Stimulated activated CD8-positive, alpha-beta memory T cell treated with anti-CD3 and anti-CD28 coated beads, Interleukin-7, amount 100 ng/mL, for 4 hours (primary cell): ENCODE data around the gene TMEM134.

Experiments
- DNase-seq, 2 donors: peaks; one replicate each; pipeline ENCODE4 v3.0.0-alpha.2; 2020; ENCODE audit warnings: low read depth in 2 of 2

Gene TMEM134

DNA sequence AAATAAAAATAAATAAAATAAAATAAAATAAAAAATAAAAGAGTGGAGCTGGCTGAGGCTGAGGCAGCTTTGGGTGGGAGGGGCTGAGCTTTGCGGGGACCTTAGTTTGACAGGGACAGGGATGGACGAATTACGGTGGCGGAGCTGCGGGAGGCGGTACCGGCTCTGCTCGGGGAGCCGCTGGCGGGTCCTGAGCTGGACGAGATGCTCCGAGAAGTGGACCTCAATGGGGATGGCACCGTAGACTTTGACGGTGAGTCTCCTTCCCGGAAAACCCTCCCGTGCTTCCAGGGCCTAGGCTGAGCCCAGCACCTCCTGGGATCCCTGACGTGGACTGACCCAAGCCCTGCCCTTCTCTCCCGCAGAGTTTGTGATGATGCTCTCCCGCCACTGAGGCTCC, 10.8 kb downstream of the TMEM134 start:
- DNase-seq, result no peak

- no peak for DNase-seq
These were observed 11.6 kb downstream of the TMEM134 start for GRCh38 chr11:67457453-67457852.

DNA sequence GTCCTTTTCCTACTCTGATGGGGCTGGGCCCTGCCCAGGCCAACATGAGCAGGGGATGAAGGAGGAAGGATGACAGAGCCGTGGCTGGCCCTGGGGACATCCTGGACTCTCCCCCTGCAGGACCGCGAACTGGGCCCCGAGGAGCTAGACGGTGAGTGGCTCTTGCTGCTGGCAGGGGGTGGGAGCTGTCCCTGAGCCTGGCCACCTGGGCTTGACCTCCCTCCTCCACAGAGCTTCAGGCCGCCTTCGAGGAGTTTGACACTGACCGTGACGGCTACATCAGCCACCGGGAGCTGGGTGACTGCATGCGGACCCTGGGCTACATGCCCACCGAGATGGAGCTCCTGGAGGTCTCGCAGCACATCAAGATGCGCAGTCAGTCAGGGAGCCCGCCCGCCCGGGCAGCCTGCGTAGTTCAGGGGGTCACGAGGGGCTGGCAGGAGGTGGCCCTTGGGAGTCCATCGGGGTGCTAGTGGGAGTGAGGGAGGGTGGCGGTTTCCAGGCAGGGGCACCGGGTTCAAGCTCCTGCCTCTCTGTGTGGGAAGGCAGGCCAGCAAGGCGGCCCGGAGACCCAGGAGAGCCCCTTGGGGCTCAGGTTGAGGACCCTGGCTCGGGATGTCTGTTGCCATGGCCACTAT, 12.9 kb downstream of the TMEM134 start:
- DNase-seq, result no peak

GRCh38 chr11:67455054-67455453, 14.0 kb downstream of the TMEM134 start, which contains the start of gene CABP4:
TSS of gene CABP4 (plus strand) at chr11:67455354. CDS start at chr11:67455424, 70 bp downstream.
- DNase-seq, result no peak

- no peak for DNase-seq
These were observed 15.0 kb downstream of the TMEM134 start for GRCh38 chr11:67453816-67454732.

GRCh38 chr11:67452141-67452952, 16.7 kb downstream of the TMEM134 start, which contains the start of gene GPR152:
TSS of gene GPR152 (minus strand) at chr11:67452729. CDS start at chr11:67452724, 5 bp downstream.
- no peak for DNase-seq

DNA sequence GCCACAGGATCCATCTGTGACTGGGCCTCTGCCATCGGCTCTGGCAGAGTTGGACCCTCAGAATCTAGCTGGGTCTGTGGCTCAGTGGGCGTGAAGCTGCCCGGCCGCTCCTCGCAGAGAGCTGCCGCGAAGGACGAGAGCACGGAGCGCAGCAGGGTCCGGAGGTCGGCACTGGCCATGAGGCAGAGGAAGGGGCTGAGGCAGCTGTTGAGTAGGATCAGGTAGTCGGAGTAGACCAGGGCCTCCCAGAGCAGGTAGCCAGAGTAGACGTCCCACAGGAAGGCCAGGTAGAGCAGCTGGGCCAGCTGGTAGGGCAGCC, 17.4 kb downstream of the TMEM134 start:
- DNase-seq, result no peak

DNA sequence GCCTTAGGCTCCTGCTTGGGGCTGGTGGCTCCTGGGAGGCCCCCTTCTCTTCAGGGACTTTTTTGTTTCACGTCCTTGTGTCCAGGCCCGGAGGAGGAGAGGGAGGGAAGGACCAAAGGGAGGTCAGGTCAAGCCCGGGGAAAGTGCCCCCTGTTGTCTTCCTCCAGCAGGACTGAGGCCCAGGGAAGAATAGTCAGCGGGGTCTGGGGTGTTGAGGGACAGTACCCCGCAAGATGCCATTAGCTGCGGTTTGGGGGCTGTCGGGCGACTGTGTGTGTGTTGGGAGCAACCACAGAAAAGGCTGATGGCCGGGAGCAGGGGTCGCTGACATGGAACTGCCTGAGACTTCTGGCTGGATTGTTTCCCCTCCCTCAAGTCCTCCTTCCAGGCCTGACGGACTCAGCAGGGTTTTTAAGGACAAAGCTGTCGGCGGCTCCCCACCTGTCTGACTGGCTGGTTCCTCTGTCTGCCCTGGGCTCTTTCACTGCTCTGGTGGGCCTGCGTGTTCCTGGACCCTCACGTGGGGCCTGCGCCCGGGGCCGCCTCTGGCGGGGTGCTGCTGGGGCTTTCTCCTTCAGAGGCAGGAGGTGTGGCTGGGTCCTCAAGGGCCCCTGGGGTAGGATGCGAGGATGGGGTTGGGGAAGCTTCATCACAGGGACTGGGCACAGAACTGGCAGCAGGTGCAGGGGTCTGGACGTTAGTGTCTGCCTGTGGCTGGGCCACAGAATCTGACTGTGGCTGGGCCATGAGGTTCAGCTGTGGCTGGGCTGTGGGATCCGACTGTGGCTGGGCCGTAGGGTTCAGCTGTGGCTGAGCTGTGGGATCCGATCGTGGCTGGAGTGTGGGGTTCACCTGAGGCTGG, 18.0 kb downstream of the TMEM134 start:
- no peak for DNase-seq

DNA sequence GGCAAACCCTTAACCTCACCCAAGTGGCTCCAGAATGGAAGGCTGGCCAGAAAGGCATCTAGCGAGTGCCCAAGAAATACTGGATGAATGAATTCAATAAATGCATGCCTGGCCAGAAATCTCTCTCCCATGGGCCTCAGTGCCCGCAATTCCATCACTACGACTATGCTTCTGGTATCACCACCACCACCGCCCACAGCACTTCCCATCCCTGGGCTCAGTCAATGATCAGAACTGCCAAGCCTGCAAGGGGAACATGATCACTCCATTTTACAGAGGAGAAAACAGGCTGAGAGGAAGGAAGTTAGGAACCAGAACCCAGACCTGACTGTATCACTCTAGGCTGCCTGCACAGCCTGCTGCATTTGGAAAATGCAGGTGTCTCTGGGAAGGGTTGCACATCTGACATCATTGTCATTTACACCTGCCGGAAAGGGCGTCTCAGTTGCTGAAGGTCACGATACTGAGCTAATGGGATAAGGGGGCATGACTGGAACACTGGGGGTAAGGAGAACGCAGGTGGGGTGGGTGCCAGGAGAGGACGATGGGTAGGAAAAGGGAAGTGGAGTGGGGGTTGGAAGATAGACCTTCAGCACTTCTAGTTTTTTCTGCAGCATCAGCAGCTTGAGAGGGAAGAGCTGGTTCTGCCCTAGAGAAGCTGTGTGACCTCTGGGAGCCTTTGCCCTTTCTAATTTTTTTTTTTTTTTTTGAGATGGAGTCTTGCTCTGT, 19.8 kb downstream of the TMEM134 start:
- DNase-seq, result no peak

DNA sequence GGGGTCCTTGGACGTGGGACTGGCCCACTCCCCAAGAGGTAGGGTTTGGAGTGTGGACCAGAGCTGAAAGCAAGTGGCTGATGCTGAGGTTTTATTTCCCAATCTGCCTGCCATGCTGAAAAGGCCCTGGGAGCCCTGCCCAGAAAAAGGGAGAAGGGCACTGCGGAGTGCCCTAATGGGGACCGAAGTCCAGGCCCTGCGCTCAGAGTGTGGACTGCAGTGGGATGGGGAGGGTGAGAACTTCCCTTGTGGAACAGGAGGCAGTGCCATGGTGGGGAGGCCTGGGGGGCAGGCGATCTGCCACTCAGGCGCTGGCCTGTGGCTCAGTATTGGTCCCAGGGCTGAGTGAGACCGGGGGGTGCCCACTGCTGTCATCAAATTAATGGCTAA, 20.8 kb downstream of the TMEM134 start:
- no peak for DNase-seq

- no peak for DNase-seq
These were observed 23.5 kb downstream of the TMEM134 start for GRCh38 chr11:67445515-67445914.

DNA sequence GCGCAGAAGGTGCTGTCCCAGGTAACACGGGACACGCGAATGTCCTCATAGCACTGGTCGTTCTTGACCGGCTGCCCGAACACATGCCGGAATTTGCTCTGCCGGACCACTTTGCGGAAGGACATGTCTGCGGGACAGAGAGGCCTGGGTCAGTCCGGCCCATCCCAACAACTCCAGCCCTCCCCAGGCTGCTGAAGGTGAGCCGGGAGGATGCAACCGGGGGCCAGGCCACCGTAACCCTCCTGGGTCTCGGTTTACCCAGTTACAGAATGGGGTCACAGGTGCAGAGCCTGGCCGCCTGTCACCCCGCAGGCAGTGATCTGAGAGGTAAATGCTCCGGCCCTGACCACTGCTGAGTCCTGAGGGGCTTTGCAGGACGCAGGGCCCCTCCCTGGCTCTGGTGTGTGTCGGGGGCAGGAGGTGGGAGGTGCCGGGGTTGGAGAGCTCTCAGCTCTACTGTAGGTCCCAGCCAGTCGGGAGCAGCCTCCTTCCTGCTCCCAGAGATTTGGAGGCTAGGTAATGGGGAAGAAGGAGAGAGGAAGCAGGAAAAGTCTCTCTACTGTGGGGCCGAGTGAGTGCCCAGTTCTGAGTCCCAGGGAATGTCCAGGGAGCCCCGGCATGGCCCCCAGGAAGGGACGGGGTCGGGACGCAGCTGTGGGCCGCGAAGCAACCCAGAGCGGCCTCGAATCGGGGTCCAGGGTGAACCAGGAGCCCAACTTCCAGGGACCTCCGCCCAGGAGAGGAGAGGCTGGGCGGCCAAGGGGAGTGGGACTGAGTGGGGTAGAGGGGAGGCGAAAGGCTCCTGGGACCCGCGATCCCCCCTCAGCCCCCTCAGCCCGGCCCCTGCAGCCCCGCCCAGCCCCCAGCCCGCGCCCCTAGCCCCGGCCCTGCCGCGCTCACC, 26.3 kb downstream of the TMEM134 start:
- no peak for DNase-seq

GRCh38 chr11:67441731-67442351, 27.2 kb downstream of the TMEM134 start:
- DNase-seq, result no peak

GRCh38 chr11:67441098-67441563, 27.9 kb downstream of the TMEM134 start:
- DNase-seq, result no peak

DNA sequence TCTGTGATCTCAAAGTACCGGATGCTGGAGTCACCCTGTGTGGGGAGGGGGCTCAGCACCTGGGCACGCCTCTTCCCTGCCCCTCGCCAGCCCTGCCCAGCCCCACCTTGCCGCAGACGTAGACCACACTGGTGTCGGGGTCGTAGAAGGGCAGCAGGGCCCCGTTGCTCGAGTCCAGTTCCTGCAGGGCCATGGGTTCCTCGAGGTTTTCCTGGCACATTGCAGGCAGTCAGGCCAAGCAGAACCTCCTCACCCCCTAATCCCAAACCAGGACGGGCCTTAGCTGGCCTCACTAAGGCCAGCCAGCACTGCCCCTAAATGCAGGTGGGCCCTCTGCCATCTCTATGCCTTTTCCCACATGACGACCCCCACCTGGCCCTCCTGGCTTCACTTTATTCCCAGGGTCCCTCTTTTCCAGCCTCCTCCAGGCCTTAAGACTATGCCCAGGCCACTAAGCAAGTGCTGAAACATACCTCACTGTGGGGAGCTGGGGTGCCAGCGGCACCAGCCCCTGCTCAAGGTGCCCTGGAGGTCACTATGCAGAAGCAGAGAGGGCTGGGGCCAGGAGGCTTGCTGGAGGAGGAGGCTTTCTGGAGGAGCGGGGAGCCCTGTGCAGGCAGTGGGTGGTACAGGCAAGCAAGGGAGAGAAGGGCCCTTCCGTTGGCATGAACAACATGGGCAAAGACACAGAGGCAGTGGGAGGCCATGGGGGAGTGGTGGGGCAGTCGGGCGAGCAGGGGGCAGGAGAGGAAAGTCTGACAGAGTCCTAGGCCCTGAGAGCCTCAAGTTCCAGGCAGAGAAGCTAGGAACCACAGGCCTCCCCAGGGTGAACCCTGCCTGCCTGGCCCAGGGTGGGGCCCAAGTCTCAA, 28.6 kb downstream of the TMEM134 start:
- DNase-seq, result no peak

DNA sequence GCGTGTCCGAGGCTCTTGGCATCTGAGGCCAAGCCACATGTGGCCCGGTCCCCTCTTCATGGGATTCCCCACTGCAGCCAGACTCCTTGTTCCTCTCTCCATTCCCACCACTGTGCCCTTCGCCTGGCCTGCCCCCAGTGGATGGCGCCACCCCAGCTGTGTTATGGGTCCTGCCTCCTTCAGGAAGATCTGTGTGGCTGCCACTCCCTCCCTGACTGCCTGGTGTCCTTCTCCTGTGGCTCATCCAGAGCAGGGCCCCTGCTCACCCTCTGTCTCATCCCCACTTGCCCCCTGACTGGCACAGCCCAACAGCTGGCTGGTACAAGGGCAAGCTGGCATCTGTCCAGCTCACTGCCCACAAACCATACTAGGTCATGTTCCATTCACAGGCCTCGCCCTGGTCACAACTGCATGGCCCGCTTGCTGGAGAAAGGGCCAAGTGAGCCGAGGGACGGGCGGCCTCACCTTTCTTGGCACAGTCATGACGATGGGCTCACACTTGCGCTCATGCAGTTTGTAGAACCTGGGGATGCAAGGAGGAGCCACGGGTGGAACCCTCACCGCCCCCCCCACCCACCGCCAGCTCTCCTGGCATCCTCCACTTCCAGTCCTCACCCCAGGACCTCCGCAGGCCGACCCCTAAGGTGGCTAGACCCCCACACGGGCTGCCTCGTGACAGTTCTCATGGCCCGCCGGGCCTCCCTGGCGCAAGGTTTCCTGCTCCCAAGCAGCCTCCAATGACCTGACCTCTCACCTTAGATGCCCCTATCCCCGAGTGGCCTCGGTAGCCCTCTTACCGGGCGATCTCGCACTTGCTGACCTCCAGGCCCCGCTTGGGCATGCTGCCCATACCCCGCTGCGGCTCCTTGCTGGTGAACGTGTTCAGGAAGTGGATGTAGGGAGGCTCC, 29.5 kb downstream of the TMEM134 start:
- no peak for DNase-seq
